Activated CD4-positive, alpha-beta T cell treated with anti-CD3 and anti-CD28 coated beads, Interleukin-10, Interleukin-2, amounts not matched to agents 100 ng/mL and 50 ng/mL, durations not matched to agents 16 hours and 8 hours (primary cell): ENCODE results near the gene CCDC146.
A peak's percentile ranks its signal among the peaks of the same experiment; 100 is the strongest.
"Not testable (repeated sequence)": the region's sequence is repeated elsewhere in the genome, so short reads cannot be mapped to it uniquely, and the experiment has no call there.

Experiments
- DNase-seq: peaks from one replicate; pipeline ENCODE4 v3.0.0-alpha.2; 2020

Gene CCDC146

DNA sequence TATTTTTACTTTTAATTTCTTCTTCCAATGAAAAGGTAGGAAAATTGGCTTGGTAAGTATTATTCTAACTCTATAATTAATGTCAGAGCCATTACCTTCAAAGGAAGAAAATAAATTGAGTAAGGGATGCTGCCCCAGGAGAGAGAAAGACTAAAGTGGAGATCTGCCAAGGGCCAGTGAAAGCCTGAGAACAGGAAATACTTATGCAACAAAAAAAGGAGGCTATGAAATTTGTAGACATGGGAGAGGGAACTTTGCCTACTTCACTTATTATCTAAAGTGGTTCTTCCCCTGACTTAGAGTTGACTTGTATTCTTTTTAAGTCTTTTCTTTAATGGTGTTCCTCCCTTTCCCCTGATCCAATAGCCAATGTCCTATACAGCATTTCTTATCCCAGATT, 29.8 kb downstream of the CCDC146 start:
- DNase-seq: not testable (repeated sequence)

DNA sequence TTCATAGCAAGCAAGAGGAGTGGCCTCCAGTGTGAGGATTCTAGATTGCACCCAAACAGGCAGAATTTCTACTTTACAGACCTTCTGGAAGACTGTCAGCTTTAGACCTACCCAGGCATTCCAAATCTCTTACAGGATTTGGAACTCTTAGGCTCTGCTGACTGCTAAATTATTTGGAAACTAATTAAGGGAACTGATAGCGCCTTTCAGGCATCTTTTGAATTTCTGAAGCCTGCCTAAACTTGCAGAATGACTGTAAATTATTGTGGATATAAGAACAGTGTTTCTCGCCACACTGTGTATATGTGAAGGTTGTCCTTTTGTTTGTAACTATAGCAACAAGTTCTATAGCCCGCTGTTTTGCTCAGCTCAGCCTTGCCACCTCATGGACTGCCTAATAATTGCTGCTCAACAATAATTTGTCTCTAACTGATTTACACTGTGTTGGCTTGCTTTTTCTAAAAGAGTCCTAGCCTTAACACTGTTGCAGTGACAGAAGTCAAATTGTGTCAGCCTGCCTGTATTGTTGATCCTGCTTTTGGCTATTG, 32.6 kb downstream of the CCDC146 start:
- DNase-seq: peak; percentile 13

DNA sequence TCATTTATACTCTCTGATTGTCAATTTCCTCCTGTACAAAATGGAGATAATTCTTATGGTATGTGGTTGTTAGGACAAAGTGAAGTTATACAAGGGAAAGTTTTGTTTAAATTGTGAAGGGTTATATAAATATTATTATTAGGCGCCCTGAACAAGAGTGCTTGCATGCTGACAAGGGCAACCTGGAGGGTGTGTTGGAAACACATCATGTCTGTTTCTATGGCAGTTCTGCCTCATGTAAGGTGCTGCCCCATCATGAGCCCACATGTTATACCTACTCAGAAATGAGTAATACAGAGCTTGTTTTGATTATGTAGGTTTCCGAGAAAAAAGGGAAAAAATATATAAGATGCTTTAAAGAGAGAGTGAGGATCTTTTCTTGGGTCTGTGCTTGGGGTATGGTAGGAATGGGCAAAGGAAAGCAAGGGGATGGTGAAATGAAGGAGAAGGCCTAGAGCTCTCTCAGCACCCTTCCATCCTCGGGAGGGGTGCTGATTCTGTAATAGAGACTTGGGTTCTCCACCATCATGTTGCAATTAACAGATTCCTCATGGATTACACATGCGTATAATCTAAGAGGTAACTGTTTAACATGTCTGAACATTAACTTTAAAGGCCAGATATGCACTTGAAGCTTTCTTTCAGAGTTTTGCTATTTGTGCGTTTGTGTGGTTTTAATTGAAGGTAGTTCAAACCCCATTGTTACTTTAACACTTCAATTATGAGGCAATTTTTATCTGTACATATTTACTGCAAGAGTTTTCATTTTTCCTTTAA, 33.4 kb downstream of the CCDC146 start:
- DNase-seq: peak; percentile 62

DNA sequence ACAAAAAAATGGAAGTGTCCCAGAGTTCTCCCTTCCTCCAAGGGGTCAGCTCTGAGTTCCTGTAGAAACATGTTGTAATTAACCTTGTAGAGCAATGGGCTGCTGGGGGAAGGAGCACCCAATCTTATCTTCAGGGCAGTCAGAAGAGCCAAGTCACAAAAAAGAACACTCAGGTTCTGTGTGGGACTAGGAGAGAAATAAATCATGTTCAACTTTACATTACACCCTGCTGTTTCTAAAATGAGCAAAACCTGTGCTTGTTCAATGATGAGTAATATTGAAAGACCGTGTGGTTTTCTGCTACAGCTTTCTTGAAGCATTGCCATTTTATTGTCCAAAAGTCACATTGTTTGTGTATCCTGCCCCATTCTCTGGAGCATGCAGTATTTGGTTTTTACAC, 34.6 kb downstream of the CCDC146 start:
- DNase-seq: not testable (repeated sequence)

DNA sequence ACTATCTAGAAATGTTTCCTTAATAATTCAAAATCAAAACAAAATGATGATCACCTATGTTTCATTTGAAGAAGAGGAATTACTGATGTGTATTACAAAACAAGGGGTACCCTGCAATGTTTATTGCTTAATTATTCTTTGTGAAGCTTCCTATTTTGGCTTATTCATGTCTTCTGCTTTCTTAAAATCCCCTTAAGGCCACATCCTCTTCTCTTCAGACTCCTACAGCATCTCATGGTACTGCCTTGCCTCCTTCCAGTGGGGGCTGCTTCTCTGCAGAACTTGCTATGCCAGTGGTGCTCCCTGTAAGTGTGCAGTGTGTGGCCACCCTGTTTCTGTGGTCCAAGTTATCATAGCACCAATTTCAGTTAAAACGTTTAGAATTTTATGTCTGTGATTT, 35.0 kb downstream of the CCDC146 start:
- DNase-seq: peak; percentile 48

DNA sequence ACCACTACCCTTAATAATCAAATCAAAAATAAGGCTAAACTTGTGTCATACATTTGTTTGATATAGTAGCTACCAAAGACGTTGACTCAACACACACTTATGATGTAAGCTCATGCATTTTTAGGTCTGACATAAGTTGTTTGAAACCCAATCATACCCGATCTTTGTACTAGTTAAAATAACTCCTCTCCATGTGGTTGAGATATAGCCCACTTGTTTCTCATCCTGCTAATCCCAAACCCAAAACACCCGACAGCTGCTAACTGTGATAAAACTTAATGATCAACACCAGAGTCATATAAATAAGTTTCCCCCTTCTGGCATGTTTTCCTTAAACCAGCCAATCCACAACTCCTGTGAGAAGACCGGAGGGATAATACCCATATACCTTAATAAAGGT, 48.7 kb downstream of the CCDC146 start:
- DNase-seq: not testable (repeated sequence)

DNA sequence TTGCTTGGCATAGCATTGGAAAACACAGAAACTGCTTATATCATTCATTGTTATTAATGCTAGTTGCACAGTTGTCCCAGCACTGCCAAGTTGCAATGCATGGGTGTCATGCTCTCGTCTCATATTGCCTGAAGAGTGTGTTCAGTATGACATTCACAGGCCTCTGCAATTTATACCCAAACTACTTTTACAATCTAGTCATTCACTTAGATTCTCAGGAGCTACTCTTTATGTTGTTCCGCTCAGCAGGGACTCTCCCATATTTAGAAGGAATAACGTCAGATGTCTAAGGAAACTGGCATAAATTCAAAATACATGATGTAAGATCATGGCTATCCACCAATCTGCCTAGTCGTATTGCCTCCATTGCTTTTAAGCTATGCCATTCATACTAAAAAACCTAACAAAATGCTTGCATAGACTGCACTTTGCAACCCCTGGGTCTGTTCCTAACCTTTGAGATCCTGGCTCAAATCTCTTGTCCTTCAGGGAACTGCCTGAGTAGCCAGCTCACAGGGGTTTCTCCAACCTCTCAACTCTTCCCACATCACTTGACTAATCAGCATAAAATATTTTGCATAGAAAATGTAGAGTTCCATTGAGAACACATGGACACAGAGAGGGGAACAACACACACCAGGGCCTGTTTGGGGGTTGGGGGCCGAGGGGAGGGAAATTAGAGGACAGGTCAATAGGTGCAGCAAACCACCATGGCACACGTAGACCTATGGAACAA, 50.2 kb downstream of the CCDC146 start:
- not testable (repeated sequence) for DNase-seq

DNA sequence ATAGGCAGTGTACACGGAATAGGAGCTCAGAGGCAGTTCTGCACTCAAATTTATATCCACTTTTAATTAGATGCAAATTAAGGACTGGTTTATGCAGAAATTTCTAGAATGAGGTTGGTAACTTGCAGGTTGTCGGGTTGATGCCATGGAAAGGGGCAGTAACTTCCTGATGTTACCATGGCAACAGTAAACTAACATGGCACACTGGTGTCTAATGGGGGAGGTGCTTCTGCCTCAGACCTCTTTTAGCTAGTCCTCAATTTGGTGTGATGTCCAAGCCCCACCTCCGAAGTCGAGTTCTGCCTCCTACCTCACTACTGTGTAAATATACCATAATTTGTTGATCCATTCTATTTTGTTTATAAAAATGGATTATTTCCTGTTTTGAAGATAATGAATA, 52.0 kb downstream of the CCDC146 start:
- DNase-seq: not testable (repeated sequence)

DNA sequence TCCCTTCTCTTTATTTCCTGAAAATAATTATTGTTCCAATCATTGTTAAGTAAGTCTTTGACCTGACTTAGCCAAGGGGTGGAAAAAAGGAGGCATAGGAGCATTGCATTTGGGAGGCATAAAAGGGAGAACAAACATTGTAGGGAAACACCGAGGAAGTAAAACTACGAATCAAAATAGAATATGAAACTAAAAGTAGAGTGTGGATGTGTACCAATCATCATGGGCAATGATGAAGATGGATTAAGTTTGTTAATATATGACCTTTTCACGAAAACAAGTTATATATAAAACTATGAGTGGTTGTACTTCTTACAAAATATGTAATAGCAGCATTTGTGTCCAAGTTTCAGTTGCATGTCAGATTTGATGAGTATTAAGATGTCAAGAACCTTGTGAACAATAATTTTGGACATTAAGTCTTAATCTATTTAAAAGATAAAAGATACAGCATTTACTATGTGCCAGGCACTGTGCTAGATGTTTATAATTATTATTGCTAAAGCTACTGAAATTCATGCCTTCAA, 52.9 kb downstream of the CCDC146 start:
- not testable (repeated sequence) for DNase-seq

DNA sequence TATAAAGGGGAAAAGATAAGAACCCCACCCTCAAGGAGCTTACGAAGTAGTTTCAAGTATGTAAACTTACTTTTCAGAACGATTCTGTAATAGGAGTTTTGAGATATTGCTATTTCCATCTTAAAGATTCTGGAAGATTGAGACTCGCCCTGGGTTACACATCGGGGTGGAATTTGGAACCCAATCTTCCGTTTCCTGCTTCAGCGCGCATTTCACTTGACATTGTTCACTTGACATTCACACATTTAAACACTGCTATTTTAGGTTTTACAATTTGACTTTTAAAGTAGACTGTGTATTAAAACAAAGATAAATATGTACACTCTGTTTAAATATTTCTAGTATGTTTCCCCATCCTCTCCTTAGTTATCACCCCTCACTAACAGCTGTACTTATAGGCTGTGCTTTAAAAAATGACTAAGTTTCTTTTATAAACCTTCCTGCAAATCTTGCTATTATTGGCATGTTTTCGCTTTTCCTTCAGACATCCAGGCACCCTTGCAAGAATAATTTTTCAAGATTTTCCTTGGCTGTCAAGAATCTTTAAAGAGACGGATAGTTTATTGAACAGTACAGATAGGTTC, 55.0 kb downstream of the CCDC146 start:
- not testable (repeated sequence) for DNase-seq

DNA sequence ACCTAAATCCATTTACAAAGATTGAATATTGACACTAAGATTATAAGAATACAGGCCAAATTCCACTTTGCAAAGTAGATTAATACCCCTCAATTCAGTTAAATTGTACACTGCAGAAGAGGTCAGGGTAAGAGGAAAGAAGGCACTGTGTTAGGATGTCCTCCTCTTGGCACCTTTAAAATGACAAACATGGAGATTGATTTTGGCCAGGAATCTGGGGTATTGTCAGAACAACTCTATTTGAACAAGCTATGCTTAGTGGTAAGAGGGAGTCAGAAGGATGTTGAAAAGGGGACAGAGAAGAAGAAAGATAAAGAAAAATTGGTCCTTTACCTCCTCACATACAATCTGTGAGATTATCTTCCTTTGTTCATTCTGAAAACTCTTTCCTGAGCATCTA, 55.6 kb downstream of the CCDC146 start:
- DNase-seq: not testable (repeated sequence)

DNA sequence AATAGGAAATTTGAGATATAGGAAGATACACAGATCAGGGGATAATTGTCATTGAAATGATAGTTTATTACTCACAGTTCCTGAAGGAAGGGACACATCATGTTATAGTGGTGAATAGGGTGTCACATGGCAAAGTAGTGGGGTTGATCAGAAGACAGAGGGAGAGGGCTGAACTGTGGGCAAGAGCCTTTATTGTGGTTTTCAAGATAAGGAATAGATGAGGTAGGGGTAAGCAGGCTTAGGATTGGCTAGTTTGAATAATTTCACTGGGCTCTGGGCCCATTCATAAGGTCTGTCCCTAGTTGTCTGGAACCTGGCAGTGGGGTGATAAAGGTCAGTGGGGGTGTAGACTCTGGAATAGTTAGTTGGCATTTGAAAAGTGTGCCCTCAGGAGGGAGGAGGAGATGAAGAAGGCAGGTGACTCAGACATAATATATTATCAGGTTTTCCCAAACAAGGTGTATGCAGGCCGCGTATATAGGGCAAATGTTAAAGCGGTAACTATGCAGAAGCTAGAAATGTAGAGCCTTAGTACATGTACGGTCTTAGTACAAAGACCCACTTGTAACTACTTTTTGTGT, 58.7 kb downstream of the CCDC146 start:
- no peak for DNase-seq

DNA sequence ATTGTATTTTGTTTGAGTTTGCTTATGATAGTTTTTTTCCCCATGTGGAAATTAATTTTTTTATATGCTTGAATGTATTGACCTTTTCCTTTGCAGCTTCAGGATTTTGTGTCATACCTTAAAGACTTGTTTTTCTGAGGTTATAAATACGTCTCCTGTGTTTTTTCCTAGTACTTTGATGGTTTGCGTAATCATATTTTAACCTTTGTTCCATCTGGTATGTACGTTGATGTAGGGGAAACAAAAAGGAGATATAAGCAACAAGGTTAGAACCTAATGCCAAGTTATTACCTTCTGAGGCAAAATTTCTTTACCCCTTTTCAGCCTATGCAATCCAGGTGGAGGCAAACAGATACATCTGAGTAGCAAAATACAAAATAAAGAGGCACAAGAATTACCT, 59.3 kb downstream of the CCDC146 start:
- DNase-seq: no peak

DNA sequence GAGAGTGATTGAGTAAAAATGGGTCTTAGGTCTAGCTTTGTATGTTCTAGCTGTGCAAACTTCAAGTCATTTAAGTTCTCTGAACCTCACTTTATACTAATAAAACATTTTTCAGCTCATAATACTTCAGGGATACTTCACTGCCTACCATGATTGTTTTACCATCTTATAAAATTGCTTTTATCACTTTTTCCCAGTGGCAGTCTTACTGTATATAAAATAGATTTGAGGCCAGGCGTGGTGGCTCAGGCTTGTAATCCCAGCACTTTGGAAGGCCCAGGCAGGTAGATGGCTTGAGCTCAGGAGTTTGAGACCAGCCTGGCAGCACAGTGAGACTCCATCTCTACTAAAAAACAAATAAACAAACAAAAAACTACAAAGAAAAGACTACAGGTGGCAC, 59.8 kb downstream of the CCDC146 start:
- no peak for DNase-seq

DNA sequence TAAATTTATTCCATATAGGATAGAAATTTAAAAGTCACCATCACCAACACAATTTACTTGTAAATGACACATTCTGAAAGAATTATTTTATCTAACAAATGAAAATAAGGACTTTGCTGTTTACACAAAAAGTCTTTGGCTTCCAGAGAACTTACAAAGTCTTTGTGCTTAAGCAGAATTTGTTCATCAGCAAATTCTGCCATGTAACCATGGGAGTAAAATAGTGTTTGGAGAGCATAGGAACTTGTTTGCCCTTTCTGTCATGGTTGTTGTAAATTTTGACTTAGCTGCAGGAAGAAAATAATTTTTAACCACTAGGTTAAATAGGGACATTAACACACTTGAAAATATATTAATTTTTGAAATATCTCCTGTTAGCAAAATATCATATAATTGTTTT, 62.0 kb downstream of the CCDC146 start:
- DNase-seq: no peak

DNA sequence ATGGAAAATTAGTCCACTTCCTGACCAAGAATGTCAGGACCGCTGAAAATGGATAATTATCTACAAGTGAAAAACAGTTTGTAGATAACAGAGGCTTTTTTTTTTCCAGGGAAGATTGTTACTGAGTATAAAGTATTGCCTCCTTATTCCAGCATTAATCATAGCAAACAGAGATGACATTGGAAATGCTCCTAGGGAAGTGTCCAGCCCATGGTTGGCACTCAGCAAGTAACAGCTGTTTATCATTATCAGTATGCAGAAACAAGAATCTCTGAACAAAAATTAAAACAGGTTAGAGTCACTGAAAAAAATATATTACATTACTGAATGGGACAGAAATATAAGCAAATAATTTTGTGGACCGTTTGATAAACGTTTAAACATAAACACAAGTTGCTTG, 62.6 kb downstream of the CCDC146 start:
- no peak for DNase-seq

DNA sequence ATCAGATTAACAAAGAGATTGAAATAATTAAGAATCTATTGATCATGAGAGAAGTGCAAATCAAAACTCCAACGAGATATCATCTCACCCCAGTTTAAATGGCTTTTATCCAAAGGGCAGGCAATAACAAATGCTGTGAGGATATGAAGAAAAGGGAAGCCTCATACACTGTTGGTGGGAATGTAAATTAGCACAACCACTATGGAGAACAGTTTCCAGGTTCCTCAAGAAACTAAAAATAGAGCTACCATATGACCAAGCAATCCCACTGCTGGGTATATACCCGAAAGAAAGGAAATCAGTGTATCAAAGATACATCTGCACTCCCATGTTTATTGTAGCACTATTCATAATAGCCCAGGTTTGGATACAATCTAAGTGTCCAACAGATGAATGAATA, 63.5 kb downstream of the CCDC146 start:
- no peak for DNase-seq

DNA sequence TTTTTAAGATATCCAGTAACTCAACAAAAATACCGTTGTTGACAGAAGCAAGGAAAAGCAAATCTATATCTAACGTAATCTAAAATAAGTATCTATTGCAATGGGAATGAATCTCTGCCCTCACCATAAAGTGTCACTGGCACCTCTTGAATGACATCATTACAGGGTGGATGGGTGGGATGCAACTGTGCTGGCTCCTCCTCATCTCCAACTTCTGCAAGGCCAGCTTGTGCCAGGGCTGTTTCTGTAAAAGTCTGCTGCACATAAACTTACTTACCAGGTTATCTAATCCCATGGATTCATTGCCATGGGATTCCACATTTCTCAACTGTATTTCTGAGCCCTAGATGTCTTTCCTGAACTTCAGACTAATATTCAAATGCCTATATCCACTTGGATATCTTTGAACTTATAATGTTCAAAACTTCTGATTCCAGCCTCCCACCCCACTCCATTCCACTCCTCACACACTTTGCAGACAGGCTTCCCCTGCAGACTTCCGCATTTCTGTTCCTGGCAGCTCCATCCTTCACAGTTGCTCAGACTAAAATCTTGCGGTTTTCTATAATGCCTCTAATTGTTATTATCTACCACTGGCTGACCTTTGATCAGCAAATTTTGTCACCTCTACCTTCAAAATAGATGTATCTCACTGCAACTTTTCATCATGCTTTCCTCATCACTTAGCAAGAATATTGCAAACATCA, 66.5 kb downstream of the CCDC146 start:
- DNase-seq: no peak

DNA sequence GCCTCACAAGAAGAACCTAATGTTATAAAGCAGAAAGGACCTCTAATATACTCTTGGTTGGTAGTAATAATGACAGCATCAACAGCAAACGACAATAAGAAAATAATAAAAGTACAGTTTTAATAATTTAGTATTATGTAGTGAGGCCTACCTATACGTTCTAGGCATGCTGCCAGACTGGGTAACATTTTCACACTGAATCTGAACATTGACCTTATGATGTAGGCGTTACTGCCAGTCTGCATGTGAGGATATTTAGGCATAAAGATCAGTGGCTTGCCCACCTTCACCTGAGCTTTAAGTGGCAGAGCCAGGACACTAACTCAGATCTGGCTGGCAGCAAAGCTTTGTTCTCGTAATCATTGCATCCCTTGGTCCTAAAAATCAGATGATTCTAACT, 74.7 kb downstream of the CCDC146 start:
- no peak for DNase-seq

DNA sequence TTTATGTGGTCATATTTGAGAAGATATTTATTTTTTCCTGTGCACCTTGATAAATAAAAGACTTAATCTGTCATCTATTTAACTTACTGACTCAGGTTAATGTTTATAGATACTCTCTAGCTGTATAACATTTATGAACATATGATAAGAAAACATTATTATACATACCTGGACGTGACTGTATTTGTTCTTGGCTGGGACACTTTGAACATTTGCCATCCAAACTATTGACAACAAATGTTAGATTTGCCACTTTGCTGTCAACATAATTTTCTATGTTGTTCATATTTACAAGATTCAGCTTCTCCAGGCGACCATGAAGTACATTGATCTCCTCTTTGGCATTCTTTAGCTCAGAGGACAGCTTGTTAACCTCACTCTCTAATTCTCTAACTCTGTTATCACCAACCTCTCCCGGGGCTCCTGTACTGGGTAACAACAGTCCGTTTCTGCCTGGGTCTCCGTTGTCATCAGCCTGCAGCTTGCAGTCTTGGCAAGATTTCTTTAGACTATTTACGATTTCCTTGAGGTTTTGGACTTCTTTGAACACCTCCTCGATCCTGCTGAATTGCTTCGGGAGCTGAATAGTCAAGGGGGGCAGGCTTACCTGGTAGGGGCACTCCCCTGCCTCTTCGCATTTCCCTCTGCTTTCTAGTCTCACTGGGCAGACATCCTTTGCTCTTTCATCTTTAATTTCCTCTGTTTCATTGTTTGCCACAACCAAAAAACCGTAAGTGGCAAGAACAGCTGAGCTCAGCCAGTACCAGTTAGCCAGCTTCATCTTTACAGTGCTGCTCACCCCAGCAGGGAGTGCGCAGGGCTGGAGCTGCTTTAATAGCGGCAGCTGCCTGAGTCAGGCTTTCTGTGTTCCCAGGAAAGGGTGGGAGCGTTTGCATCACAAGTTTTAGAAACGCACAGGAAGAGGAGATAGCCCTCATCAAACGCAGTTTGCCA, 76.9 kb downstream of the CCDC146 start, which contains the start of gene FGL2:
TSS of gene FGL2 (minus strand) at position 807 of the 954 bp plus-strand sequence. CDS start at position 781, 26 bp downstream.
- DNase-seq: peak; percentile 42

DNA sequence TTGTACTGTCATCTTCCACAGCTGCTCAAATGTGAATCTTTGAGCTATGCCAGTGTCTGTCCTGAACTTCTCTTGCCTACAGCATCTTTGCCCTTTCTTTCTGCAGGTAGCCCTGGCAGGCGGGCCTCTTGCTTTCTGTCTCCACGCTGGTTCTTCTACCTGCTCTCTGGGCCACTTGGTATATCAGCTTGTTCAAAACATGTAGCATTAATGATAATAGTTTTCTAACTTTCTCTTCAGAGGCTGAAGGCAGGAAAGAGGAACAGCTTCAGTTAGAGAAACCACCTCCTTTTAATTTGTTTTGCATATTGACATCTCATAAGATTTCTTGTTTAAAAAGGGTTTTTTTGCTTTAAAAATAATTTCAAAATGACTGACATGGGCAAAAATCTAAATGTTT, 78.1 kb downstream of the CCDC146 start:
- DNase-seq: no peak
